ENCODE measurements around the gene NEMP1.

NEMP1 gene

DNA sequence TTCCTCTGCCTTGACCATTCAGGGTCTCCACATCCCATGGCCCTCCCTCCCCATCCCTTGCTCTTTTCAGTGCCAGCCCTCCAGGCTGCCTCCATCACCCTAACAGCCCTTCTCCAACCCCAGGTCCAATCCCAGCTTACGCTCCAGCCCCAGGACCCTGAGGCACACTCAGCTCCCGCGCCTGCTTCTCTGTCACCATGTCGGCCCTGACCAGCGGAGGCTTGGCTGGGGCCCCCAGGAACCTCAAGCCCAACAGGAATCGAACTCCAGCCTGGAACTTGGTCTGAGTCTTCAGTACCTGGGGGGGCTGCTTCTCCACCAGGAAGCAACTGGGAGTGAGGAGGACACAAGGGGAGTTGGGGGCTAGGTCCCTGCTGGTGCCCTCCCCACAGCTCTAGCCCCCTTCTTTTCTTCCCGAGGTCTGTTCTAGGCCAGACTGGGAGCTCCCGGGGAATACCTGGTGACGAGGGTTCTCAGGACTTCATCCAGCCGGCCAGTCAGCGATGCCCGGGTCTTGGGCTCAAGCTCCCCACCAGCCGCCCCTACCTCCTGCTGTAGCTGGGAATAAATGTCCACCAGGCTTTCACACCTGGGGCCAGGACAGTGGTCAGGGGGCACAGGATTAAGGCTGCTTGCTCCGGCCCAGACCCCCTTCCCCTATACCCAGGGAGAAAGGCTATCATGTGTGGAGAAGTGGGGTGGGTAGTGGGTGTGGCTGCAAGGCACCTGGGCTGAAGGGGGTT, 26.6 kb upstream of the NEMP1 start:
- Histone ChIP-seq H3K27me3 (ENCODE audit: control insufficient read depth, insufficient read depth, low read length) (no peaks in the 10 kb centered on the region), H3K4me3 (ENCODE audit: low read depth, low read length) (no peak overlapping the region), H3K36me3 (ENCODE audit: control insufficient read depth, insufficient read depth, low read length) (peaks cover 24% of the 10 kb centered on the region), H3K9me3 (ENCODE audit: control insufficient read depth, insufficient read depth, low read length) (no peaks in the 10 kb centered on the region), H3K9ac (ENCODE audit: low read depth, low read length) (no peak overlapping the region), H3K27ac (ENCODE audit: low read depth, low read length) (no peak overlapping the region), H3K4me1 (ENCODE audit: control insufficient read depth, insufficient read depth, low read length) (peaks cover 8% of the 10 kb centered on the region)

GRCh38 chr12:57104292-57104910, 25.8 kb upstream of the NEMP1 start:
- H3K27ac ChIP-seq (ENCODE audit: low read depth, low read length), result no peak overlapping the region
- H3K4me3 ChIP-seq (ENCODE audit: low read depth, low read length), result no peak overlapping the region
- peaks cover 24% of the 10 kb centered on the region for H3K36me3 ChIP-seq (ENCODE audit: control insufficient read depth, insufficient read depth, low read length)
- H3K4me1 ChIP-seq (ENCODE audit: control insufficient read depth, insufficient read depth, low read length), result peaks cover 1% of the 10 kb centered on the region
- H3K9me3 ChIP-seq (ENCODE audit: control insufficient read depth, insufficient read depth, low read length), result no peaks in the 10 kb centered on the region
- H3K27me3 ChIP-seq (ENCODE audit: control insufficient read depth, insufficient read depth, low read length), result no peaks in the 10 kb centered on the region
- H3K9ac ChIP-seq (ENCODE audit: low read depth, low read length), result no peak overlapping the region

DNA sequence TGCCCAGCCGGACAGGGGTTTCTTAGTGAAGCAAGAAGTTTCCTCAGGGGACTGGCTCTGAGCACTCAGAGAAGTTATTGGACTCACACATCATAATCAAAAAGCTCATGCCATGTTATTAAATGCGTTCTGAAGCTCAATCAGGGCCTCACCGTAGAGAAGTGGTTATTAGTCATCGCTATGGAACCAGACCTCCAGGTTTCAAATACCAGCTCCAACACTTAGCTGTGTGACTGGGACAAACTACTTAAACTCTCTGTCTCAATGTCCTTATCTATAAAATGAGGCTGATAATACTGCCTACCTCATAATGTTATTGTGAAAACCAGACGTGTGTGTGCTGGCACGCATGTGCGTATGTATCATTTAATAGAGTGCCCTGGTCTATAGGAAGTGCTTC, 25.3 kb upstream of the NEMP1 start:
- Histone ChIP-seq H3K4me3 (ENCODE audit: low read depth, low read length) (no peak overlapping the region), H3K4me1 (ENCODE audit: control insufficient read depth, insufficient read depth, low read length) (no peaks in the 10 kb centered on the region), H3K9me3 (ENCODE audit: control insufficient read depth, insufficient read depth, low read length) (no peaks in the 10 kb centered on the region), H3K9ac (ENCODE audit: low read depth, low read length) (no peak overlapping the region), H3K27me3 (ENCODE audit: control insufficient read depth, insufficient read depth, low read length) (no peaks in the 10 kb centered on the region), H3K27ac (ENCODE audit: low read depth, low read length) (no peak overlapping the region), H3K36me3 (ENCODE audit: control insufficient read depth, insufficient read depth, low read length) (peaks cover 24% of the 10 kb centered on the region)

DNA sequence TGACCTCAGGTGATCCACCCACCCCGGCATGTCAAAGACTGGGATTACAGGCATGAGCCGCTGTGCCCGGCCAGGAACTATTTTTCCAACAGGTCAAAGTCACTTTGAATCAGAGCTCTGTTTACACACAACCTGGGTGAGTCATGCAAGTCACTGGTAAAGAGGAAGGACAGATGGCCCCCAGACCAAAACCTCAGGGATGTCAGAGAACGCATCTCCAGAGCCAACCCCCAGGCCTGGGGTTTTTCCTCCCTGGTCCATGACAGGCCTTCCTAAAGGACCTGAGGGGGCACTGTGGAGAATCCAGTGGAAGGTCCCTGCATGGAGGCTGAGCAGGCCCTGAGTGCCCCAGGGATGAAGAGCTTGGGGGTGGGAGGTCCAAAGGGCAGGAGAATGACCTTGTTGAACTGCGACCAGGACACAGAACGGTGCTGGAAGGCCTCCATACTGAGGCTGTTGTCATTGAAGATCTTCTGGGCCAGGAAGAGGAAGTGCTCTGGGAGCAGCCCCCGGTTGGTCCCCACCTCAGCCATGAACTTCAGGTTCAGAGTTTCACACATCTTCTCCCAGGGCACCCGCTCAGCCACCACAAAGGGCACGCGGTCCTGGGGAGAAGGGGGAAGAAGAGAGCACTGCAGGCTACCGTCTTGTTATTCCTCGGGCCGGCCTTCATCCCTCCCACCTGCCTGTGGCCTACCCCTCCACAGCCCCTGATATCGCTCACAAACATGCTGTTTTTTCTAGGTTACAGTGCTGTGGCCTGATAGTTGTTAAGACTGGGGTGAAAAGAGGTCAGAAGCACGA, 23.5 kb upstream of the NEMP1 start:
- Histone ChIP-seq H3K27me3 (ENCODE audit: control insufficient read depth, insufficient read depth, low read length) (no peaks in the 10 kb centered on the region), H3K36me3 (ENCODE audit: control insufficient read depth, insufficient read depth, low read length) (peaks cover 24% of the 10 kb centered on the region), H3K9ac (ENCODE audit: low read depth, low read length) (no peak overlapping the region), H3K27ac (ENCODE audit: low read depth, low read length) (peak overlapping the region; percentile 11), H3K9me3 (ENCODE audit: control insufficient read depth, insufficient read depth, low read length) (no peaks in the 10 kb centered on the region), H3K4me1 (ENCODE audit: control insufficient read depth, insufficient read depth, low read length) (no peaks in the 10 kb centered on the region), H3K4me3 (ENCODE audit: low read depth, low read length) (no peak overlapping the region)

GRCh38 chr12:57099766-57100165, 21.2 kb upstream of the NEMP1 start:
- no peaks in the 10 kb centered on the region for H3K27me3 ChIP-seq (ENCODE audit: control insufficient read depth, insufficient read depth, low read length)
- 0 out of 2 replicates have a peak, but pooled peaks cover under 1% of the 10 kb centered on the region for H3K4me1 ChIP-seq (ENCODE audit: control insufficient read depth, insufficient read depth, low read length)
- no peak overlapping the region for H3K27ac ChIP-seq (ENCODE audit: low read depth, low read length)
- no peak overlapping the region for H3K4me3 ChIP-seq (ENCODE audit: low read depth, low read length)
- H3K9me3 ChIP-seq (ENCODE audit: control insufficient read depth, insufficient read depth, low read length), result no peaks in the 10 kb centered on the region
- H3K9ac ChIP-seq (ENCODE audit: low read depth, low read length), result no peak overlapping the region
- H3K36me3 ChIP-seq (ENCODE audit: control insufficient read depth, insufficient read depth, low read length), result peaks cover 29% of the 10 kb centered on the region

- peaks cover 31% of the 10 kb centered on the region for H3K36me3 ChIP-seq (ENCODE audit: control insufficient read depth, insufficient read depth, low read length)
- H3K9ac ChIP-seq (ENCODE audit: low read depth, low read length), result no peak overlapping the region
Observed at GRCh38 chr12:57099047-57099714, 20.6 kb upstream of the NEMP1 start.

GRCh38 chr12:57098546-57098945, 20.0 kb upstream of the NEMP1 start:
- H3K9me3 ChIP-seq (ENCODE audit: control insufficient read depth, insufficient read depth, low read length), result no peaks in the 10 kb centered on the region
- H3K4me3 ChIP-seq (ENCODE audit: low read depth, low read length), result no peak overlapping the region
- H3K4me1 ChIP-seq (ENCODE audit: control insufficient read depth, insufficient read depth, low read length), result peaks cover 9% of the 10 kb centered on the region
- H3K9ac ChIP-seq (ENCODE audit: low read depth, low read length), result no peak overlapping the region
- H3K27me3 ChIP-seq (ENCODE audit: control insufficient read depth, insufficient read depth, low read length), result no peaks in the 10 kb centered on the region
- no peak overlapping the region for H3K27ac ChIP-seq (ENCODE audit: low read depth, low read length)
- H3K36me3 ChIP-seq (ENCODE audit: control insufficient read depth, insufficient read depth, low read length), result peaks cover 26% of the 10 kb centered on the region

More at GRCh38 chr12:57099047-57099714, 20.6 kb upstream of the NEMP1 start:
- Histone ChIP-seq H3K27me3 (ENCODE audit: control insufficient read depth, insufficient read depth, low read length) (no peaks in the 10 kb centered on the region), H3K9me3 (ENCODE audit: control insufficient read depth, insufficient read depth, low read length) (no peaks in the 10 kb centered on the region), H3K4me3 (ENCODE audit: low read depth, low read length) (no peak overlapping the region), H3K4me1 (ENCODE audit: control insufficient read depth, insufficient read depth, low read length) (peaks cover 6% of the 10 kb centered on the region), H3K27ac (ENCODE audit: low read depth, low read length) (no peak overlapping the region)

- Histone ChIP-seq H3K9me3 (ENCODE audit: control insufficient read depth, insufficient read depth, low read length) (no peaks in the 10 kb centered on the region), H3K4me3 (ENCODE audit: low read depth, low read length) (no peak overlapping the region), H3K27ac (ENCODE audit: low read depth, low read length) (no peak overlapping the region), H3K4me1 (ENCODE audit: control insufficient read depth, insufficient read depth, low read length) (peaks cover 12% of the 10 kb centered on the region), H3K27me3 (ENCODE audit: control insufficient read depth, insufficient read depth, low read length) (no peaks in the 10 kb centered on the region), H3K36me3 (ENCODE audit: control insufficient read depth, insufficient read depth, low read length) (peaks cover 31% of the 10 kb centered on the region), H3K9ac (ENCODE audit: low read depth, low read length) (no peak overlapping the region)
Observed at GRCh38 chr12:57097554-57097835, 18.9 kb upstream of the NEMP1 start.

DNA sequence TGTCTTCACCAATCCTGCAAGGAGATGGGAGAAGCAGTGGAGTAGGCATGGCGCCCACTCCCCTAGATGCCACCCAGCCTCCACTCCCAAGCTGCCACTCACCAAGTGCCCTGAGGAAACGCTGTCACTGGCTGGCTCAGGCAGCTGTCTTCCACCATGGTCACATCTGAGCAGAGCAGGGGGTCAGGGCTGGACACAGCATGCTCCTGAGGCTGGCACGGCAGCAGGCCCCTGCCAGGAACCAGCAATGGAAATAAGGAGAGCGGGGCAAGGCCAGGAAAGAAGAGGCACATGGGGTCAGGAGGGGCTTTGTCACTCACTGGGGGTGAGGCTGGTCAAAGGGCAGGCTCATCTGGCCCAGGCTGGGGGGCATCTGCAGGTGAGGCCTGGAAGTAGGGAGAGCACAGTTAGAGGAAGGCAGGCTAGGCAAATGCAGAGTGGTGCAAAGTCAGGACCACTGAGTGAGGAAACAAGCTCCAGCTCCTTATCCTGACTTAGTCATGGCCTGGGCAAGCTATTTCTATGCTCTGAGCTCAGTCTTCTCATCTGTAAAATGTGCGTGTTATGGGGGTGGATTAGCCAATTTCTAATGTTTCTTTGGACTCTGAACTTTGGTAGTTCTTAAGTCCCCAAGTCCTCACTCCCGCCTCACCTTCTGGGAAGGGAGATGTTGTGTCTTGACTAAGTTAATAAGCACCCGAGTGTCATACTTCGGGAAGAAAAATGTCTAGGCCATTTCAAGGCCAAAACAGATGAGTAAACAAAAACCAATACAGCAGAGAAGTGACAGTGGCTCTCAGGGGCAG, 18.4 kb upstream of the NEMP1 start:
- H3K4me3 ChIP-seq (ENCODE audit: low read depth, low read length), result no peak overlapping the region
- no peak overlapping the region for H3K27ac ChIP-seq (ENCODE audit: low read depth, low read length)
- H3K27me3 ChIP-seq (ENCODE audit: control insufficient read depth, insufficient read depth, low read length), result no peaks in the 10 kb centered on the region
- no peaks in the 10 kb centered on the region for H3K9me3 ChIP-seq (ENCODE audit: control insufficient read depth, insufficient read depth, low read length)
- H3K9ac ChIP-seq (ENCODE audit: low read depth, low read length), result no peak overlapping the region
- peaks cover 36% of the 10 kb centered on the region for H3K36me3 ChIP-seq (ENCODE audit: control insufficient read depth, insufficient read depth, low read length)
- H3K4me1 ChIP-seq (ENCODE audit: control insufficient read depth, insufficient read depth, low read length), result peaks cover 12% of the 10 kb centered on the region

- Histone ChIP-seq H3K27ac (ENCODE audit: low read depth, low read length) (peak overlapping the region; percentile 23), H3K4me1 (ENCODE audit: control insufficient read depth, insufficient read depth, low read length) (peaks cover 12% of the 10 kb centered on the region), H3K9me3 (ENCODE audit: control insufficient read depth, insufficient read depth, low read length) (no peaks in the 10 kb centered on the region), H3K9ac (ENCODE audit: low read depth, low read length) (no peak overlapping the region), H3K4me3 (ENCODE audit: low read depth, low read length) (no peak overlapping the region), H3K27me3 (ENCODE audit: control insufficient read depth, insufficient read depth, low read length) (no peaks in the 10 kb centered on the region), H3K36me3 (ENCODE audit: control insufficient read depth, insufficient read depth, low read length) (peaks cover 40% of the 10 kb centered on the region)
Observed at GRCh38 chr12:57096099-57096572, 17.5 kb upstream of the NEMP1 start.
